ENCODE results near the gene CACTIN. TPM values are rescaled to one million over a fixed set of nuclear protein-coding genes. Genes with fewer than 3 reads are reported as not detected.

The CACTIN gene
- polyA plus RNA-seq, 1 experiment = 9.3 TPM

- H3K27me3 ChIP-seq (ENCODE audit: control insufficient read depth, insufficient read depth, low read length) = no peaks in the 10 kb centered on the region
- DNase-seq (ENCODE audit: low read depth, low spot score) = no peak
- H3K4me3 ChIP-seq (ENCODE audit: low read depth, low read length) = no peak overlapping the region
- no peak for TF ChIP-seq CTCF (IDR thresholded peaks at IDR 0.05; ENCODE audit: low read depth, low read length)
- POLR2A ChIA-PET = no interaction called here
- CTCF ChIA-PET = no interaction called here
- H3K27ac ChIP-seq (ENCODE audit: low read depth, low read length) = no peak overlapping the region
- peaks cover 25% of the 10 kb centered on the region; the same call in 1 of the 2 replicates for H3K9me3 ChIP-seq (ENCODE audit: control insufficient read depth, insufficient read depth, low read length)
Observed at GRCh38 chr19:3608750-3609322, 17.8 kb downstream of the CACTIN start.

GRCh38 chr19:3608079-3608641, 18.4 kb downstream of the CACTIN start:
- TF ChIP-seq CTCF (IDR thresholded peaks at IDR 0.05; ENCODE audit: low read depth, low read length) = no peak
- Histone ChIP-seq H3K4me3 (ENCODE audit: low read depth, low read length) (peak overlapping the region; percentile 72; the same call in 1 of the 2 replicates), H3K27ac (ENCODE audit: low read depth, low read length) (peak overlapping the region; percentile 11), H3K27me3 (ENCODE audit: control insufficient read depth, insufficient read depth, low read length) (no peaks in the 10 kb centered on the region), H3K9me3 (ENCODE audit: control insufficient read depth, insufficient read depth, low read length) (peaks cover 25% of the 10 kb centered on the region; the same call in 1 of the 2 replicates)
- POLR2A ChIA-PET = interaction anchor here (1.6 kb wide), 1 partner anchor 28 kb away, joined by 3 read pairs; no protein-coding TSS in a partner anchor
- no peak for DNase-seq (ENCODE audit: low read depth, low spot score)
- CTCF ChIA-PET = interaction anchor here (0.8 to 1.0 kb wide), 3 partner anchors 10 to 63 kb away, joined by 3 to 4 read pairs (median 3); no protein-coding TSS in a partner anchor

DNA sequence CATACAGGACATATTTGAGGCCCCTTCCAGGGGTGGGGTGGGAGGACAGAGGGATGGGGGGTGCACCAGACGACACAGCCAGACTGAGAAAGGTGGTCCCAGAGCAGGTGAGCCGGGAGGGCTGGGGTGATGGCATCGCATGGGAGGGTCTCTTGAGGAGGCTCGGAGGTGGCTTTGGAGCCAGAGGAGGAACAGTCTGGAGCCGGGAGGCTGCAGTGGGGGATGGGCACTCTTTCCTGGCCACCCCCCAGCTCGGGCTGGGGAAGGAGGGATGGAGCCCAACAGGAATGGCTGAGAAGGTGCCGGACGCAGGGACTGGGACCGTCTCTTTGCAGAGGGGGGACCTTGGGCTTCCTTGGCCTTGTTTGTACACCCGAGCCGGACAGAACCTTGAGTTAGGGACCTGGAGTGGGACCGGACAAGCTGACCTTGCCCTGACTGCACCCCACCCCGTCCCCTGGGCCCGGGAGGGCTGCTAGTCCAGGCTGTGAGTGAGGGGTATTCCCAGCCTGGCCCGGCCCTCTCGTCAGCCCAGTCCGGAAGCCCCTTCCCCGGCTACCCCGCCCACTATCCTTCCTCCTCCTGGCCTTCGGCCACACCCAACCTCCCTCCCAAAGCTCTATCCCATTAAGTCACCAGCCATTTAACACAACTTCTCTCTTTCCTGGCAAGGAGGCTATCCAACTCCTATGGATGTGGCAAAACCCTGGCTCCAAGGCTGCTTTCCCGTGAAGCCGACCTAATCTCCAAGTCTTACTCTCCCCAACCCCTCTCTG, 19.1 kb downstream of the CACTIN start:
- H3K4me3 ChIP-seq (ENCODE audit: low read depth, low read length) = peak overlapping the region; percentile 72
- TF ChIP-seq CTCF (IDR thresholded peaks at IDR 0.05; ENCODE audit: low read depth, low read length) = no peak
- H3K27me3 ChIP-seq (ENCODE audit: control insufficient read depth, insufficient read depth, low read length) = no peaks in the 10 kb centered on the region
- CTCF ChIA-PET = interaction anchor here (0.8 to 1.0 kb wide), 3 partner anchors 10 to 62 kb away, joined by 3 to 4 read pairs (median 3); no protein-coding TSS in a partner anchor
- DNase-seq (ENCODE audit: low read depth, low spot score) = no peak
- peak overlapping the region; percentile 11 for H3K27ac ChIP-seq (ENCODE audit: low read depth, low read length)
- H3K9me3 ChIP-seq (ENCODE audit: control insufficient read depth, insufficient read depth, low read length) = peaks cover 22% of the 10 kb centered on the region; the same call in 1 of the 2 replicates
- POLR2A ChIA-PET = interaction anchor here (1.6 kb wide), 1 partner anchor 27 kb away, joined by 3 read pairs; no protein-coding TSS in a partner anchor

- DNase-seq (ENCODE audit: low read depth, low spot score) = no peak
- H3K27me3 ChIP-seq (ENCODE audit: control insufficient read depth, insufficient read depth, low read length) = no peaks in the 10 kb centered on the region
- peaks cover 15% of the 10 kb centered on the region; the same call in 1 of the 2 replicates for H3K9me3 ChIP-seq (ENCODE audit: control insufficient read depth, insufficient read depth, low read length)
- no peak for TF ChIP-seq CTCF (IDR thresholded peaks at IDR 0.05; ENCODE audit: low read depth, low read length)
- no peak within 1 kb of the TSS for H3K27ac ChIP-seq (ENCODE audit: low read depth, low read length)
- ChIA-PET POLR2A (interaction anchor here (1.6 kb wide), 1 partner anchor 26 kb away, joined by 3 read pairs; no protein-coding TSS in a partner anchor), CTCF (no interaction called here)
- H3K4me3 ChIP-seq (ENCODE audit: low read depth, low read length) = peak within 1 kb of the TSS; percentile 72
Observed at GRCh38 chr19:3606690-3607289, 19.8 kb downstream of the CACTIN start, which contains the start of gene TBXA2R. TSS of gene TBXA2R (minus strand) at chr19:3606875. CDS start at chr19:3600634, 6,241 bp downstream.

Data from AG04450 (cell line).